ENCODE results near the gene TRIM2.

The TRIM2 gene

GRCh38 chr4:153223427-153223801 is 19.2 kb downstream of the TRIM2 start:
- DNase-seq: no peak

GRCh38 chr4:153223930-153224329 is 19.7 kb downstream of the TRIM2 start:
- DNase-seq: no peak

GRCh38 chr4:153224474-153224873 is 20.2 kb downstream of the TRIM2 start:
- no peak for DNase-seq

GRCh38 chr4:153227469-153228075 is 23.3 kb downstream of the TRIM2 start:
- DNase-seq: peak; percentile 53

GRCh38 chr4:153228512-153229140 is 24.4 kb downstream of the TRIM2 start:
- DNase-seq: no peak

- DNase-seq: no peak
Measured at GRCh38 chr4:153229545-153229944, 25.3 kb downstream of the TRIM2 start.

- DNase-seq: no peak
Measured at GRCh38 chr4:153232768-153233167, 28.5 kb downstream of the TRIM2 start.

- DNase-seq: no peak
Measured at GRCh38 chr4:153233761-153234371, 29.6 kb downstream of the TRIM2 start.

GRCh38 chr4:153234885-153235284 is 30.6 kb downstream of the TRIM2 start:
- no peak for DNase-seq

- DNase-seq: no peak
Measured at GRCh38 chr4:153238135-153238919, 34.1 kb downstream of the TRIM2 start.

GRCh38 chr4:153239409-153239808 is 35.2 kb downstream of the TRIM2 start:
- DNase-seq: no peak

- DNase-seq: no peak
Measured at GRCh38 chr4:153241295-153241694, 37.1 kb downstream of the TRIM2 start.

- no peak for DNase-seq
Measured at GRCh38 chr4:153241970-153242838, 38.0 kb downstream of the TRIM2 start.

- DNase-seq: no peak
Measured at GRCh38 chr4:153242839-153243324, 38.6 kb downstream of the TRIM2 start.

- no peak for DNase-seq
Measured at GRCh38 chr4:153243468-153243867, 39.2 kb downstream of the TRIM2 start.

- DNase-seq: no peak
Measured at GRCh38 chr4:153244969-153245368, 40.7 kb downstream of the TRIM2 start.

GRCh38 chr4:153245775-153246174 is 41.5 kb downstream of the TRIM2 start:
- DNase-seq: no peak

GRCh38 chr4:153246446-153247115 is 42.3 kb downstream of the TRIM2 start:
- no peak for DNase-seq

GRCh38 chr4:153247116-153247490 is 42.9 kb downstream of the TRIM2 start:
- DNase-seq: no peak

- DNase-seq: no peak
Measured at GRCh38 chr4:153248641-153249198, 44.5 kb downstream of the TRIM2 start.

- peak; percentile 97 for DNase-seq
Measured at GRCh38 chr4:153249199-153250041, 45.2 kb downstream of the TRIM2 start.

Measured in retina (tissue), 1 donor.